Stimulated activated CD4-positive, alpha-beta T cell treated with anti-CD3 and anti-CD28 coated beads, Interleukin-4, amount 100 ng/mL, for 24 hours (primary cell): ENCODE measurements around the gene MYPOP.

Experiments used
- DNase-seq: peaks from one replicate; pipeline ENCODE4 v3.0.0-alpha.2; 2020

Gene MYPOP

DNA sequence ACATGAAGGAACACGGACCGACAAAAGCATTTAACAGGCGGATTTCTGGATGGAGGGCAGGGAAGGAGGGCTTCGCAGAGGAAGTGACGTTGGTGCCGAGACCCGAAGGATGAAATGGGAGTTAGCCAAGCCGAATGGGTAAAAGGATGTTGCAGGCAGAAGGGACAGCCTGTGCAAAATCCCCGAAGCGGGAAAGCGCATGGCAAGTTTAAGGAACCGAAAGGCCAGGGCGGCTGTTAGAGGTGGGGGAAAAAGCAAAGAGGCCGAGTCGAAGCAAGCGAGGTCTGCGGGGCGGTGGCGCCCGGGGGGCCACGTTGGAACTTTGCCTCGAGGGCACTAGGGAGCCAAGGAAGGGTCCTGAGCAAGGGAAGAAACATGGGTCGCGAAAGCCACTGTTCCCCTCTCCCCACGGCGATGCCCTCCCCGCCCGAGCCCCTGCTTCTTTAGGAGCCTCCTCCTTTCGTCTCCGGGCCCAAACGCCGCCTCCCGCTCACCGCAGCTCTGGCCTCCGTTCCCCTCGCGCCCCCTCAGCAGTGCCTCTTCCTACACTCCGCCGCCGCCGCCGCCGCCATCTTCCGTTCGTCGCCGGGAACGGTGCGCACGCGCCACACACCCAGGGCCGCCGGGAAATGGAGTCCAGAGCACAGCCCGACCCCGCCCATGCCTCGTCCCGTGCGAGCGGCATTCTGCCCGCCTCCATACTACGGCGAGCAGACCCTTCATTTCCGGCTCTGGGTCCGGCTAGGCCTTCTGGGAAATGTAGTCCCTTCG, 39.7 kb downstream of the MYPOP start, which contains the start of gene SYMPK:
SYMPK (minus strand) TSS at position 584 of the 771 bp plus-strand sequence. CDS start 8,652 bp downstream, outside the sequence.
- DNase-seq: peak; percentile 99

DNA sequence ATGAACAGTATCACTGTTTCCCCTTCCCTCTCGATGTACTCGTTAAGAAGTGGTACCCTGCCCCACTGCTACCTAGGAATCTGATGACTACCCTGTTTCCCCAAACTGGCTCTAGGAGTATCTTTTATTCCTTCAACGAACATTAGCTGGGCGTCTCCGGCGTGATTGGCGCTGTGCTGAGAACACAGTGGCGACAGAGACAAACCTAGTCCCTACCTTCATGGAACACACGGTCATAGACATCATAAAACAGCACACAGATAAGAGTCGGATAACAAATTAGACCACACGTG, 40.2 kb downstream of the MYPOP start:
- DNase-seq: no peak

DNA sequence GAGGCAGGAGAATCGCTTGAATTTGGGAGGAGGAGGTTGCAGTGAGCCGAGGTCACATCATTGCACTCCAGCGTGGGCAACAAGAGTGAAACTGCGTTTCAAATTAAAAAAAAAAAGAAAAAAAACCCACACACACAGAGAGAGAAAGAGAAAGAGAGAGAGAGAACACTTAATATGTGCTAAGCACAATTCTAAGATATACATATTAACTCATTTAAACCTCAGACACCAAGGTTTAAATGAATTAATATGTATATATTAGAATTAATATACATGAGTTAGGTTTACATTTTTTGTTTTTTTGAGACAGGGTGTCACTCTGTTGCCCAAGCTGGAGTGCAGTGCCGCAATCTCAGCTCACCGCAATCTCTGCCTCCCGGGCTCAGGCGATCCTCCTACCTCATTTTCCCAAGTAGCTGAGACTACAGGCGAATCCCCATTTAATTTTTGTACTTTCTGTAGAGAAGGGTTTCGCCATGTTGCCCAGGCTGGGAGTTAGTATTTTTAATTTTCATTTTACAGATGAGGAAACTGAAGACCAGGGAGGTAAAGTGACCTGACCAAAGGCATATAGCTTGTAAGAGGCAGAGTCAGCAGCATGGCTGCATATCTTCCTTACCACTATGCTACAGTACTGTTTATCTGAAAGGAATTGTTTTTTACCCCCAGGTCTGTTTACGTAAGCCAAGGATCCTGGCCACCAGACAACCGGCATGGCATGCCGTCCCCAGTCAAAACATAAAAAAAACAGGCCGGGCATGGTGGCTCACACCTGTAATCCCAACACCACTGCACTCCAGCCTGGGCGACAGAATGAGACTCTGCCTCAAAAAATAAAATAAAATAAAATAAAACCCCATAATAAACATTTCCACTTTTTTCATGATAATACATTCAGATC, 41.8 kb downstream of the MYPOP start:
- DNase-seq: no peak

DNA sequence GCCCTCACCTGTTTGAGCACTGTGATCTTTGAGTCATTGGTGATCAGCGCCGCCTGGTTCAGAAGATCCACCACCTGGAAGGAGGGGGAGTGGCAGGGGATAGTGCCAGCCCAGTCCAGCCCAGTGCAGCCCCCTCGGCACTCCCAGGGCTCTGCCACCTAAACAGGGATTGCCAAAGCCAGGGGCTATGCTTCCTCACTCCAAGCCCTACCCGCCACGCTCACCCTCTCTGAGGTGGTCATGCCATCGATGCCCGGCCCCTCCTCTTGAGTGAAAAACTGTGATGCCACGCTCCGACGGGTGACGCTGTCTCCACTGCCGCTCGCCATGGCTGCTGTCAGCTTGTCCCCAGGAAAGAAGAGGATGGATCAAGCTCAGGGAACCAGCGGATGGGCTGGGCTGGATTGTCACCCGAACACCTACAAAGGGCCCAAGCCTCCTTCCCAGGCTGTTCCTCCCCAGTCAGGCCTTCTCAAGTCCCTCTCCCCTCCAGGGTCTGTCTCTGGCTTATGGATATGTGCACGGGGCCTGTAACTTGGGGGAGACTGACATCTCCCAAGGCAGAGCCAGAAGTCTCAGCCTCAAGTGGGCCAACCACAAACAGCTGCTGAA, 48.1 kb downstream of the MYPOP start:
- no peak for DNase-seq

DNA sequence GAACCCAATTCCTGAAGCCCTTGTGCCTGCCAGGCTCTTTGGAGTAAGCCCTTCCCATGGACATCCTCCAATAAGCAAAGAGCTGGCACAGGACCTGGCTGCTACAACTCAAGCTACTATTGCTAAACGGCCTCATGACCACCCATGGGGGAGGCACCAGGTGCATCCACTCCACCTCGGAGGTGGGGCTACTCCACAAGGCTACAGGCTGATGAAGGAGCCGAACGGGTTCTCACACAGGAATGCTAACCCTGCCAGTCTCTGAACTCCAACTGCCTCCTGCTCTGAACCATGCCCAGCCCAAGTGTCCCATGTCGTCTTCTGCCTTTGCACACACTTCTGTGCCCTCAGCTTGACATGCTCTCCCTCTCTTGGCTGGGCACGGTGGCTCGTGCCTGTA, 49.4 kb downstream of the MYPOP start:
- DNase-seq: no peak

GRCh38 chr19:45852145-45852750, 50.2 kb downstream of the MYPOP start:
- no peak for DNase-seq

GRCh38 chr19:45848922-45849321, 53.5 kb downstream of the MYPOP start:
- no peak for DNase-seq

DNA sequence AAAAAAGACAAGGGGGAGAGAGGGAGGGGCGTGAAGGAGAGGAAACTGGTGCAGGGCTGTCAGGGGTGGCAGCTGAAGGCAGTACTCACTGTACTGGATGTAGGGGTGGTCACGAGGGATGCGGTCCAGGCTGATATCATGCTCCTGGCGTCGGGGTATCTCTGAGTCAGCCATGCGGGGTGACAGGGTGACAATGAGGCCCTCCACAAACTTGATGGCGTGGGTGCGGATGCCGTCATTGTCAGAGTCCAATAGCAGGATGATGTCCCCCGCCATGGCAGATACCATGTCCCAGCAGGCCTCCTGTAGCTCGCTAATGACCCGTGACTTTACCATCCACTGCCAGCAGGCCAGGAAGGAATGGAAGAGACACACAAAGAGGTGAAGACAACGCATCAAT, 54.8 kb downstream of the MYPOP start:
- no peak for DNase-seq

GRCh38 chr19:45842198-45842597, 60.2 kb downstream of the MYPOP start:
- no peak for DNase-seq
